ENCODE measurements around the gene BRINP2.

BRINP2 gene

DNA sequence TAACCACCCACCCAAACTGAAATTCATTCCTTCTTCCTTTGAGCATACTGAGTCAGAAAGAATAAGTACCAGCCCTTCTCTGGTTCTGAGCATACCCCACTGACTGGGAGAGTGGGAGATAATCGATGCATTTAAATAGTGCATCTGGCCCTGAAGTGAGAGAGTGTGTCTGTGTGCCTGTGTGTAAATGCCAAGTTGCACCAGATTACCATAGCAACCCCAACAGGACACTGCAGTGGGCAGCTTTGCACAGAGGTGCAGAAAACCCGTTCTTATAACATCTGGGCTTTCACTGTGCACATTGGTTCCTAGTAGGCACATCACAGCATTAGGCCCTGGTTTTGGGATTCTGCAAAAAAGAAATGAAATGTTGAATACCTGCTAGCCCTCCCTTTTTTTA is 8.5 kb upstream of the BRINP2 start:
- no peaks in the 10 kb centered on the region for H3K36me3 ChIP-seq (ENCODE audit: control insufficient read depth, insufficient read depth, low read length)
- H3K27me3 ChIP-seq (replicated peaks; ENCODE audit: control insufficient read depth, insufficient read depth, low read length): peaks cover 1% of the 10 kb centered on the region; the same call in 1 of the 2 replicates
- TF ChIP-seq, protein P1, sequence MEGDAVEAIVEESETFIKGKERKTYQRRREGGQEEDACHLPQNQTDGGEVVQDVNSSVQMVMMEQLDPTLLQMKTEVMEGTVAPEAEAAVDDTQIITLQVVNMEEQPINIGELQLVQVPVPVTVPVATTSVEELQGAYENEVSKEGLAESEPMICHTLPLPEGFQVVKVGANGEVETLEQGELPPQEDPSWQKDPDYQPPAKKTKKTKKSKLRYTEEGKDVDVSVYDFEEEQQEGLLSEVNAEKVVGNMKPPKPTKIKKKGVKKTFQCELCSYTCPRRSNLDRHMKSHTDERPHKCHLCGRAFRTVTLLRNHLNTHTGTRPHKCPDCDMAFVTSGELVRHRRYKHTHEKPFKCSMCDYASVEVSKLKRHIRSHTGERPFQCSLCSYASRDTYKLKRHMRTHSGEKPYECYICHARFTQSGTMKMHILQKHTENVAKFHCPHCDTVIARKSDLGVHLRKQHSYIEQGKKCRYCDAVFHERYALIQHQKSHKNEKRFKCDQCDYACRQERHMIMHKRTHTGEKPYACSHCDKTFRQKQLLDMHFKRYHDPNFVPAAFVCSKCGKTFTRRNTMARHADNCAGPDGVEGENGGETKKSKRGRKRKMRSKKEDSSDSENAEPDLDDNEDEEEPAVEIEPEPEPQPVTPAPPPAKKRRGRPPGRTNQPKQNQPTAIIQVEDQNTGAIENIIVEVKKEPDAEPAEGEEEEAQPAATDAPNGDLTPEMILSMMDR (IDR thresholded peaks at IDR 0.05; ENCODE audit: insufficient read depth, low read length, poor library complexity, severe bottlenecking): no peak
- H3K4me3 ChIP-seq (replicated peaks; ENCODE audit: low read depth, low read length): no peak overlapping the region
- DNase-seq (ENCODE audit: extremely low read depth, insufficient read length): no peak

DNA sequence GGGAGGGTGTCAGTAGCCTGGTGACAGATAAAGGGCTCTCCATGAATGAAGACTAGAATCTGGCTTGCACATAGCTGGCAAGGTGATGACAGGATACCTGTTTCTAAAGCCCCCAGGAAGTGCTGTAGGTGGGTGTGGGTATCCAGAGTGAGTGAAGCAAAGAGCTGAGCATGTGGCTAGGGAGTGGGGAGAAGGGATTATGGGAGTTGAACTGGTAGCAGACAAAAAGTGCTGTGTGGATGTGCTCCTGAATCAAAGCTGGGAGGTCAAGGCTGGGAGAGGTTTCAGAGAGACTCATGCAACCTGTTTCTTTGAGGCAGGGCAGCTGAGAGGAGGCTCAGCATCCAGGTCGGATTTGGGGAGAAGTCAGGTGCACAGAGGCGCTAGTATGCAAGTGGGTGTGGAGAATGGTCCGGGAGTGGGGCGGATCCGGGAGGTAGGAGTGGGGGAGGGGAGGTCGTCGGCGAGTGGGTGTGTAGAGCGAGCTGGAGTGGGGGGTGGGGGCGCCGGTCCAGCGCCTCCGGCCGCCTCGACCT is 6.8 kb upstream of the BRINP2 start:
- peaks cover 1% of the 10 kb centered on the region; the same call in 1 of the 2 replicates for H3K27me3 ChIP-seq (replicated peaks; ENCODE audit: control insufficient read depth, insufficient read depth, low read length)
- H3K4me3 ChIP-seq (replicated peaks; ENCODE audit: low read depth, low read length): no peak overlapping the region
- no peak for DNase-seq (ENCODE audit: extremely low read depth, insufficient read length)
- TF ChIP-seq, protein P1 (IDR thresholded peaks at IDR 0.05; ENCODE audit: insufficient read depth, low read length, poor library complexity, severe bottlenecking): no peak
- no peaks in the 10 kb centered on the region for H3K36me3 ChIP-seq (ENCODE audit: control insufficient read depth, insufficient read depth, low read length)

DNA sequence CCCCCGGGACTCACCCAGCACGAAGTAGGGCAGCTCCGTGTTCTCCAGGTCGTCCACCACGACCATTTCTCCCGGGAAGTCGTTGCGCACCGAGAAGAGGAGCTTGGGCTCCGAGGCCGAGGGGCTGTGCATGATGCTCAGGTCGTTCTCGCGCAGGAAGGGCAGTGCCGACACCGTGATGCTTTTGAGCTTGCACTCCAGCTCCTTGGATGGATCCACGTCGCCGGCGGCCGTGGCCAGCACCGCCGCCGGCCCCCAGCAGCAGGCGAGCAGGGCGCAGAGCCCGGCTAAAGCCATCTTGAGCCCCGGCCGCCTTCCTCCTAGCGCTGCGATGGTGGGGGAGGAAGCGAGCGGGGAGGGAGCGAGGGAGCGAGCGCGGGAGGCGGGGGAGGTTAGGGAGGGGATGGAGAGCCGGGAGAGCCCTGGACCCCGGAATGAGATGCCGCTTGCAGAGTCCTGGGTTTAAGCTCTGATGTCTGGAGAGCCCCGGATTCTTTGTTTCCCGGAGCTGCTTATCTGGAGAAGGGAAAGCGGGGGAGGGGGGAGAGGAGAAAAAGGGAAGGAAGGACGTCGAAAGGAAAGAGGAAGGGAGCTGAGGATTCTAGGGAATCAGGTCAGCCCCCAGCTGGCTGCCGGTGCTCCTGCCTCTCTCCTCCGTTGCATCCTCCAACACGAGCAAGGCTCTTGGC is 6.2 kb upstream of the BRINP2 start, which contains the start of gene ASTN1:
ASTN1 (minus strand) TSS at position 333 of the 689 bp plus-strand sequence; CDS start at position 297, 36 bp downstream.
- Histone ChIP-seq H3K4me3 (replicated peaks; ENCODE audit: low read depth, low read length) (no peak within 1 kb of the TSS), H3K27me3 (replicated peaks; ENCODE audit: control insufficient read depth, insufficient read depth, low read length) (peaks cover 1% of the 10 kb centered on the region; the same call in 1 of the 2 replicates), H3K36me3 (ENCODE audit: control insufficient read depth, insufficient read depth, low read length) (no peaks in the 10 kb centered on the region)
- TF ChIP-seq, protein P1 (IDR thresholded peaks at IDR 0.05; ENCODE audit: insufficient read depth, low read length, poor library complexity, severe bottlenecking): no peak
- no peak for DNase-seq (ENCODE audit: extremely low read depth, insufficient read length)

DNA sequence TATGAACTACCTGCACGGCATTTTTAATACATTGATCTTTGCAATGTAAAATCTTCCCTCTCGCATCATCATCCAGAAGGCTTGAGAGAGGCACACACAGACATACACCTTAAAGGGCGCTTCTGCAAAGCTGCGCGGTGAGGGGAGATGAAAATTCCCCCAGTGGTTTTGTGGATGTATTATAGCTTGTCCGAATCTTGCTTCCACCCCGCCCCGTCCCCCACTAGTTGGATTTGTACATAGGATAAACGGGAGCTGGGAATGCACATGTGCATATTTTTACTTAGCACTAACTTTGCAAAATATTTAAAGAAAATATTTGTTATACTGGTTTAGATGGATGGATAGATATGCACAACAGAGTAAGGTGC is 5.7 kb upstream of the BRINP2 start:
- peaks cover 1% of the 10 kb centered on the region; the same call in 1 of the 2 replicates for H3K27me3 ChIP-seq (replicated peaks; ENCODE audit: control insufficient read depth, insufficient read depth, low read length)
- H3K36me3 ChIP-seq (ENCODE audit: control insufficient read depth, insufficient read depth, low read length): no peaks in the 10 kb centered on the region
- no peak overlapping the region for H3K4me3 ChIP-seq (replicated peaks; ENCODE audit: low read depth, low read length)
- no peak for DNase-seq (ENCODE audit: extremely low read depth, insufficient read length)
- TF ChIP-seq, protein P1 (IDR thresholded peaks at IDR 0.05; ENCODE audit: insufficient read depth, low read length, poor library complexity, severe bottlenecking): no peak

DNA sequence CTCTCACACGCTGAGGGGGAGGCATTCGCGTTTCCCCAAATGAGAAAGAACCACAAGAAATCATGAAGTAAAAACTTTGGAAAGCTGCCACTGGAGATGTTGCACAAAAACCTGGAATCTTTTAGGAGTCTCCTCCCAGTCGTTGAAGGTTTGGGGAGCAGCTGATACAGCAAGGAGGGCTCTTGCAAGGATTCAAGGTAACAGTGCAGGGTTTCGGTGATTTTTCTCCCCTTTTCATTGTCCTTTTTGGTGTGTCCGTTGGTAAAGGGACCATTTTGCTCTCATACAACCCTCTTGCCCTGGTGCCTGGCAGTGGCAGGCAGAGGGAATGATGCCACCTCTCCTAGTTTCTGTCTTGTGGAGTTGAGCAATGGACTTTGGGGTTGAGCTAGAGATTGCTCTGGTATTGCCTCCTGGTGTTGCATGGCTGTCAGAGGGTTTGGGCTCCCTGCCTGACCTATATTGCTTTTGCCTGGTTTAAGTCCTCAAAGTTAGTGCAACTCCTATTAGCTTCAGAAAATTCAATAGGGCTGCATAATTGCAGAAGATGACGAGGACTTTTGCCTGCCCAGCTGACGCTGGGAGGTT is 872 bp downstream of the BRINP2 start:
- H3K36me3 ChIP-seq (ENCODE audit: control insufficient read depth, insufficient read depth, low read length): no peaks in the 10 kb centered on the region
- DNase-seq (ENCODE audit: extremely low read depth, insufficient read length): no peak
- peaks cover 3% of the 10 kb centered on the region; the same call in 1 of the 2 replicates for H3K27me3 ChIP-seq (replicated peaks; ENCODE audit: control insufficient read depth, insufficient read depth, low read length)
- H3K4me3 ChIP-seq (replicated peaks; ENCODE audit: low read depth, low read length): no peak overlapping the region
- TF ChIP-seq, protein P1 (IDR thresholded peaks at IDR 0.05; ENCODE audit: insufficient read depth, low read length, poor library complexity, severe bottlenecking): no peak

Measured in GM06990 (cell line).